HEK293 (cell line): ENCODE results near the gene ZNF507.
A peak's percentile ranks its signal among the peaks of the same experiment; 100 is the strongest.

Experiments
- CTCF ChIA-PET: fragments of 350-600 bp; formaldehyde crosslinking; extraction: SDS; loops from one replicate; lab custom pipeline; 2021; ENCODE audit warnings: antibody characterized with exemption; lab: Yijun Ruan, JAX
- POLR2A ChIA-PET: fragments of 300-600 bp; formaldehyde crosslinking; extraction: SDS; loops from one replicate; lab custom pipeline; 2020; ENCODE audit warnings: antibody characterized with exemption, inconsistent platforms; lab: Yijun Ruan, JAX
- H3K27ac ChIP-seq: fragments of 200-500 bp; sonication (Bioruptor generic); 2 replicates; pipeline ENCODE4 v1.5.1; 2014; ENCODE audit warnings: low read depth, low read length, control low read depth, inconsistent platforms; ENCODE audit errors: extremely low read depth
- H3K36me3 ChIP-seq, 2 experiments: fragments of 200-500 bp in 1 of 2; sonication (Bioruptor generic) in 1 of 2; 1 replicate in 1 of 2; 2 replicates in 1 of 2; pipeline ENCODE4 v1.5.1; 2014 to 2017; ENCODE audit warnings: inconsistent platforms in 2 of 2, low read length in 2 of 2; ENCODE audit not compliant: control insufficient read depth in 2 of 2, insufficient read depth in 1 of 2
- H3K4me1 ChIP-seq: fragments of 200-500 bp; sonication (Bioruptor generic); 2 replicates; pipeline ENCODE4 v1.5.1; 2014; ENCODE audit warnings: mild to moderate bottlenecking, low read length, inconsistent platforms; ENCODE audit not compliant: control insufficient read depth, insufficient read depth
- H3K4me3 ChIP-seq: 2 replicates; pipeline ENCODE4 v1.5.1; 2011; ENCODE audit warnings: low read depth, mild to moderate bottlenecking, control low read depth, low read length, moderate library complexity
- H3K9me3 ChIP-seq: fragments of 200-500 bp; sonication (Bioruptor generic); 2 replicates; pipeline ENCODE4 v1.5.1; 2014; ENCODE audit warnings: low read depth, low read length, inconsistent platforms; ENCODE audit not compliant: control insufficient read depth, insufficient read depth
- HOXA7 ChIP-seq: sonication (generic); formaldehyde crosslinking; IDR thresholded peaks from 2 replicates; pipeline ENCODE4 v1.8.1; 2022; ENCODE audit warnings: missing genetic modification reagents, borderline replicate concordance
- KLF7 ChIP-seq: fragments of 450-650 bp; formaldehyde crosslinking; IDR thresholded peaks from 2 replicates; pipeline ENCODE4 v1.5.1; 2016; ENCODE audit warnings: missing biosample characterization, missing genetic modification characterization, borderline replicate concordance
- MZF1 ChIP-seq: fragments of 450-650 bp; formaldehyde crosslinking; IDR thresholded peaks from 2 replicates; pipeline ENCODE4 v1.5.1; 2017; ENCODE audit warnings: missing biosample characterization, missing genetic modification characterization, borderline replicate concordance
- OSR2 ChIP-seq: fragments of 450-650 bp; formaldehyde crosslinking; IDR thresholded peaks from 2 replicates; pipeline ENCODE4 v1.5.1; 2016; ENCODE audit warnings: missing biosample characterization, missing genetic modification characterization
- PRDM2 ChIP-seq: fragments of 450-650 bp; formaldehyde crosslinking; IDR thresholded peaks from 2 replicates; pipeline ENCODE4 v1.5.1; 2016; ENCODE audit warnings: missing biosample characterization, missing genetic modification characterization, borderline replicate concordance
- REST ChIP-seq: fragments of 450-650 bp; formaldehyde crosslinking; IDR thresholded peaks from 2 replicates; pipeline ENCODE4 v1.5.1; 2016; ENCODE audit warnings: missing biosample characterization, missing genetic modification characterization
- SP7 ChIP-seq: fragments of 450-650 bp; formaldehyde crosslinking; IDR thresholded peaks from 2 replicates; pipeline ENCODE4 v1.5.1; 2016; ENCODE audit warnings: missing biosample characterization, missing genetic modification characterization
- TSHZ1 ChIP-seq: fragments of 450-650 bp; formaldehyde crosslinking; IDR thresholded peaks from 2 replicates; pipeline ENCODE4 v1.5.1; 2016; ENCODE audit warnings: missing biosample characterization, missing genetic modification characterization, borderline replicate concordance
- ZBTB48 ChIP-seq: fragments of 450-650 bp; formaldehyde crosslinking; IDR thresholded peaks from 2 replicates; pipeline ENCODE4 v1.5.1; 2016; ENCODE audit warnings: missing biosample characterization, missing genetic modification characterization
- ZNF155 ChIP-seq: fragments of 450-650 bp; formaldehyde crosslinking; IDR thresholded peaks from 2 replicates; pipeline ENCODE4 v1.5.1; 2016; ENCODE audit warnings: missing biosample characterization, missing genetic modification characterization
- ZNF311 ChIP-seq: fragments of 450-650 bp; formaldehyde crosslinking; IDR thresholded peaks from 2 replicates; pipeline ENCODE4 v1.5.1; 2017; ENCODE audit warnings: missing biosample characterization, missing genetic modification characterization, borderline replicate concordance
- ZNF426 ChIP-seq: fragments of 450-650 bp; formaldehyde crosslinking; IDR thresholded peaks from 2 replicates; pipeline ENCODE4 v1.5.1; 2017; ENCODE audit warnings: missing biosample characterization, missing genetic modification characterization, mild to moderate bottlenecking, inconsistent platforms, moderate library complexity
- ZNF501 ChIP-seq: fragments of 450-650 bp; formaldehyde crosslinking; IDR thresholded peaks from 2 replicates; pipeline ENCODE4 v1.5.1; 2016; ENCODE audit warnings: missing biosample characterization, missing genetic modification characterization
- ZNF555 ChIP-seq: fragments of 450-650 bp; formaldehyde crosslinking; conservative IDR thresholded peaks from 2 replicates; pipeline ENCODE4 v1.5.1; 2017; ENCODE audit warnings: missing biosample characterization, mild to moderate bottlenecking, missing genetic modification characterization, inconsistent platforms
- ZNF560 ChIP-seq: fragments of 450-650 bp; formaldehyde crosslinking; IDR thresholded peaks from 2 replicates; pipeline ENCODE4 v1.5.1; 2017; ENCODE audit warnings: missing biosample characterization, missing genetic modification characterization, borderline replicate concordance
- ZNF621 ChIP-seq: fragments of 450-650 bp; formaldehyde crosslinking; IDR thresholded peaks from 2 replicates; pipeline ENCODE4 v1.5.1; 2017; ENCODE audit warnings: missing biosample characterization, missing genetic modification characterization
- ZNF658 ChIP-seq: fragments of 450-650 bp; formaldehyde crosslinking; IDR thresholded peaks from 2 replicates; pipeline ENCODE4; 2016; ENCODE audit warnings: missing biosample characterization, missing genetic modification characterization
- ZNF791 ChIP-seq: fragments of 450-650 bp; formaldehyde crosslinking; IDR thresholded peaks from 2 replicates; pipeline ENCODE4 v1.5.1; 2016; ENCODE audit warnings: missing biosample characterization, missing genetic modification characterization
- ZNF830 ChIP-seq: fragments of 450-650 bp; IDR thresholded peaks from 2 replicates; pipeline ENCODE4 v1.5.0; 2018; ENCODE audit warnings: missing biosample characterization, missing genetic modification characterization, low read depth, mild to moderate bottlenecking, moderate library complexity
- ZSCAN4 ChIP-seq: fragments of 450-650 bp; formaldehyde crosslinking; IDR thresholded peaks from 2 replicates; pipeline ENCODE4 v1.5.1; 2017; ENCODE audit warnings: missing biosample characterization, missing genetic modification characterization

Gene ZNF507

GRCh38 chr19:32372726-32373517 is 27.5 kb downstream of the ZNF507 start (continued):
- TF ChIP-seq TSHZ1 (no peak), ZNF501 (no peak), ZNF830 (no peak), ZNF560 (tag by site-specific recombination) (0 out of 2 replicates have a peak, but pooled peaks have one; percentile 4), MZF1 (0 out of 2 replicates have a peak, but pooled peaks have one; percentile 65)

GRCh38 chr19:32373585-32374295 is 28.3 kb downstream of the ZNF507 start:
- Histone ChIP-seq H3K4me3 (no peak overlapping the region), H3K27ac (peak overlapping the region; percentile 47), H3K9me3 (peaks cover 3% of the 10 kb centered on the region), H3K36me3 (peaks cover 58 to 75% of the 10 kb centered on the region in 2 experiments), H3K4me1 (peaks cover 18% of the 10 kb centered on the region)
- ChIA-PET CTCF (interaction anchor here (0.7 to 4.5 kb wide), 6 partner anchors 14 to 1704 kb away, joined by 3 to 17 read pairs (median 4); no protein-coding TSS in a partner anchor), POLR2A (interaction anchor here (0.9 to 1.9 kb wide), 5 partner anchors 11 to 43 kb away, joined by 3 to 24 read pairs (median 4); partner anchors contain the start of genes DPY19L3 and ZNF507)
- no peak for TF ChIP-seq ZNF621 (tag by site-specific recombination)
- TF ChIP-seq KLF7 (tag by site-specific recombination), result no peak
- no peak for TF ChIP-seq ZBTB48 (tag by site-specific recombination)
- TF ChIP-seq PRDM2 (tag by site-specific recombination), result no peak
- peak; percentile 33; the same call in 1 of the 2 replicates for TF ChIP-seq ZNF155 (tag by site-specific recombination)
- TF ChIP-seq ZNF426 (tag by site-specific recombination), result no peak
- no peak for TF ChIP-seq ZNF311 (tag by site-specific recombination)
- no peak for TF ChIP-seq ZNF791 (tag by site-specific recombination)
- TF ChIP-seq OSR2 (tag by site-specific recombination), result peak; percentile 79
- peak; percentile 99 for TF ChIP-seq SP7 (tag by site-specific recombination)
- TF ChIP-seq ZSCAN4 (tag by site-specific recombination), result peak; percentile 91
- TF ChIP-seq ZNF555 (tag by site-specific recombination), result no peak
- TF ChIP-seq REST (tag by site-specific recombination), result peak; percentile 43
- no peak for TF ChIP-seq ZNF658 (tag by site-specific recombination)
- TF ChIP-seq HOXA7, result no peak
